Activated T-cell treated with anti-CD3 and anti-CD28 coated beads for 1 hour (primary cell): ENCODE measurements around the gene PRKCB.

Experiments used
- DNase-seq: peaks from one replicate; pipeline ENCODE4 v3.0.0-alpha.2; 2020; ENCODE audit warnings: low read depth

Gene PRKCB

DNA sequence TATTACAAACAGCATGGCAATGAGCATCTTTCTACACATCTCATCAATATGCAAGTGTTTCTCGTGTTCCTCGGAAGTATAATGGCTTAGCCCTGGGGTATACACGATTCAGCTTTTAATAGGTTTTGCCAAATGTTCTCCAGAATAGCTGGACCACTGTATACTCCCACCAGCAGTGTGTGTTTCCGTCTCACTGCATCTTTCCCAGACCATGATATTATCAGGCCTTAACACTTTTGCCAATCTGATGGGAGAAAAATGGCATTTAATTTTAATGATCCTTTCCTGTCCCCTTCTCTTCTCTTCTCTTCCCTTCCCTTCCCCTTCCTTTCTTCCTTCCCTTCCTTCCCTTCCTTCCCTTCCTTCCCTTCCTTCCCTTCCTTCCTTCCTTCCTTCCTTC is 30.8 kb downstream of the PRKCB start:
- no peak for DNase-seq

DNA sequence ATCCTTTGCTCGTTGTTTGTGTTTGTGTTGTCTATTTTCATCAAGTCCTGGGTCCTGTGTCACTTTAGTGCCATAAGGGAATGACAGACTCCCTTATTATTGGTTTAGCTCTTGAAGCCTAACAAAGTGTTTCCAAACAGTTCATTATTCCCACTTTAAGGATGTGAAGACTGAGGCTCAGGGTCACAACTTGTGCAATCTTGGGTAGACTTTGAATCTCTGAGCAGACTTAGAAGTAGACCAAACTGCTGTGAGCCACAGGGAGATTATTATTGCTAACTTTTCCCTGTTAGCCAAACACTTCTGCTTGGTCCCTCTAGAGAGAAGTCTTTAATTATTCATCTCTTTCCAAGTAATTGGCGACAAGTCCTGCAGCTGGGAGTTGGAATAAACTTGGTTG is 31.8 kb downstream of the PRKCB start:
- no peak for DNase-seq

DNA sequence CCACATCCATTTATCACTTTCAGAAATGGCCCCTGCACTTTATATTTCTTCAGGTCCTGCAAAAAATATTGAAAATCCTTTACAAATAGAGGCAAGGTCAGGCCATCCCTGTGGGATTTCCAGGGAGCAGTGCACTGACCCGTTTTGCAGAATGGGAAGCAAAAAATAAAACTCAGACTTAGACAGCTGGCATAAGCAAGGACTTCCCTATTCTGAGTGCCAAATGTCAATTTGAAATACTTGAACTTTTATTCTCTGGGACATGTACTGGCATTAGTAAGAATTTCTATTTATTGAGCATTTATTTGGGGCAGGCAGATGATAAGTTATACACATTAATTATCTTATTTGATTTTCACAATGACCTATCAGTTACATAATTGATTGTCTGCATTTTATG is 32.4 kb downstream of the PRKCB start:
- DNase-seq: no peak

DNA sequence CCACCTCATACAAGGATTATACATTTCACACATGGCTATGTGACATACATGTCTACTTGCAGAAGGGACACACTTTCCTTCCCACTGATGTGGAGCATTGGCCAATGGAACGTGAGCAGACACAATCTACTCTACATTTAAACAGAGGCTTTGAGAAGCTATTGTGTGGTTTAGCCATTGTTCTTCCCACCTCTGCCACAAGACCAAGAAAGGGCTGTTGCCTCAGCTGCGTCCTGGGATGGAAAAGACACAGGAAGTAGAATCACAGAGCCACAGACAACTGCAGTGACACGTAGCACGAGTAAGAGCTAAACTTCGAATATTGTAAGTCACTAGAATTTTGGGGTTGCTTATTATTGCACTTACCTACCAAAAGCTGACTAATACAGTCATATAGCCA is 33.3 kb downstream of the PRKCB start:
- DNase-seq: no peak

DNA sequence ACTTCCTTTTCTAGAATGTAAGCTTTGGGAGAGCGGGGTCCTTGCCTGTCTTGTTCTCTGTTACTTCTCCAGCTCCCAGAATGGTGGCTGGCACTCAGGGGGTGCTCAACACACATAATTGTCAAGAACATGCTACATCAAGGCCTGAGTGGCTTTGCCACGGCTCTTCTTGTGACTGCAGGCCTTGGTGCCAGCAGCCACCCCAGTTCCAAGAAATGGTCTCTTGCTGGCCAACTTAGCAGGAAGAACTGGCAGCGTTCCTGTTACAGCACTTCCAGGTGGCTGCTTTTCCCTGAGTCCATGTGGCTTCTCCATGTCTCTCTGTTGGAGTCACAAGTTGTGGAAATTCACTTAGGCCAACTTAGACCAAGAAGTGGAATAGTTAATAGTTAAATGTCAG is 36.1 kb downstream of the PRKCB start:
- no peak for DNase-seq

DNA sequence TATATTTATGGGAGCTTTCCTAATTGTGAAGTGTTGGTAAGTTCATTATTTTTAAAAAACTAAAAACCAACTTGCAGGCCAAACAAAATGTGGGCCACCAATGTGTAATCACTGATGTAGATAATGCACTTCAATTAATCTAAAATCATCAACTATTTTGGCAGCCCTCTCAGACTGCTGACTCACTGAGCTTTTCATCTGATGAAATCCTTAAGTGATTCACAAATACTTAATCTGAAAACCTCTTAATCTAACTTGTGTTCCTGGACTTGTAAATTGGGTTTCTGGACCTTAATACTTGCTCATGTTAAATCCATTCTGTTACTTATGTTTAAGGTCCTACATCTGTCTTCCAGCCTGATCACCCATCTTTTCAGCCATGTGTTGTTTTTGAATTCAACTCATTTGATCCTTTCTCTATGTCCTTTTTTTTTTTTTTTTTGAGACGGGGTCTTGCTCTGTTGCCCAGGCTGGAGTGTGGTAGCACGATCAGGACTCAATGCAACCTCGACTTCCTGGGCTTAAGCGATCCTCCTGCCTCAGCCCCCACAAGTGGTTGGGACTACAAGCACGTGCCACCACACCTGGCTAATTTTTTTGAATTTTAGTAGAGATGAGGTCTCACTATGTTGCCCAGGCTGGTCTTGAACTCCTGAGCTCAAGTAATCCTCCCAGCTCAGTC is 39.0 kb downstream of the PRKCB start:
- no peak for DNase-seq

DNA sequence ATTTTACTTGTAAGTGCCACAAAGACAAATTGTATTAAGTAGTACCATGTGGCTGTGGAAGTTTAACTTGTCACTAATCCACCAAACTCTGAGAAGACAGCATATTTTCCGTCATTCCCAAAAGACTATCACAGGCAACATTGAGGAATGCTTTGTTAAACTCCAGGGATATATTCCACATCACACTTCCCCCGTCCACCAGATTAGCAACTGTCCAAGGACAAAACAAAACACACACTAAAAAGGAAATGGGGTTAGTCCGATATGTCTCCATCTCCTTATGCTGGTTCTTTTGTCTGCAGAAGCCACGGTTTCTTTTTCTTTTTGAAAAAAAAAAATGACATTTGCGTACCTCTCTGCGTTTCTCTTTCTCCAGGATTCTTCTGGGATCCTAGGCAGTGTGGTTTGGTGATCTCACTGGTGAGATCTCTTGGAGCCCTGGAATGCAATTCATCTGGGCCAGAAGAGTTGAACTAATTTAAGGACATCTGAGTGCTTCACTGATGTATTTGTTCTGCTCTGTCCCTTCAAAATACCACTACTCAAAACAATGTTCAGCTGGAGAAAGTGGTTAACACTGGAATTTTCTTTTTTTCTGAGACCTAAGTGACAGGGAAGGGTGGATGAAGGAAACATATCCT is 40.6 kb downstream of the PRKCB start:
- DNase-seq: no peak

DNA sequence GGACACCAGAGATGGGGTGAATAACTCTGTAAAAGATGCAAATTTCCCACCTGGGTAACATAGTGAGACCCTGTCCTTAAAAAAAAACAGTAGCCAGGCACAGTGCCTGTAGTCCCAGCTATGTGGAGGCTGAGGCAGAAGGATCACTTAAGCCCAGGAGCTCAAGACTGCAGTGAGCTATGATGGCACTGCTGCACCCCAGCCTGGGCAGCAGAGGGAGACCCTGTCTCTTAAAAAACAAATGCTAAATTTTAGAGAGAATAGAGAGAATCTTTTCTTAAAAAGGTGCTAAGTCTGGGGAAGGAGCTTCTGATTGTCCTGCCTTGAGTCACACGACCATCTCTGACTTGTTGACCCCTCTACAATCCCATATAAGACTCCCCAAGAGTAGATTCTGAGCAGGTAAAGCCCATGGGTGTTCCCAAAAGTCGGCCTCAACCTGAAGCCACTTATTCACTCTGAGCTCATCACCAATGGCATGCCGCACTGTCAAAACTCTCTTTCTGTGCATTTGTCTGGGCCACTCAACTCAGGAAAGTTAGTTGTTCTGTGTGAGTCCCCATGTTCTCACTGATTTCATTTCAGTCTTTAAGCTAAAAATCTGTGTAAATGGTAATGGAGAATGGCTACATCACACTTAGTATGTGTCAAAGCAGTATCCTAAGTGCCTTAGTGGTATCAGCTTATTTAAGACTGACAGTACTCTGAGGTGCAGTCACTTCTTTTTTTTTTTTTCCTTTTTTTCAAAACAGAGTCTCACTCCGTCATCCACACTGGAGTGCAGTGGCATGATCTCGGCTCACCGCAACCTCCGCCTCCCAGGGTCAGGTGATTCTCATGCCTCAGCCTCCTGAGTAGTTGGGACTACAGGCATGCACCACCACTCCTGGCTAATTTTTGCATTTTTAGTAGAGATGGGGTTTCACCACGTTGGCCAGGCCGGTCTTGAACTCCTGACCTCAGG is 41.6 kb downstream of the PRKCB start:
- no peak for DNase-seq

DNA sequence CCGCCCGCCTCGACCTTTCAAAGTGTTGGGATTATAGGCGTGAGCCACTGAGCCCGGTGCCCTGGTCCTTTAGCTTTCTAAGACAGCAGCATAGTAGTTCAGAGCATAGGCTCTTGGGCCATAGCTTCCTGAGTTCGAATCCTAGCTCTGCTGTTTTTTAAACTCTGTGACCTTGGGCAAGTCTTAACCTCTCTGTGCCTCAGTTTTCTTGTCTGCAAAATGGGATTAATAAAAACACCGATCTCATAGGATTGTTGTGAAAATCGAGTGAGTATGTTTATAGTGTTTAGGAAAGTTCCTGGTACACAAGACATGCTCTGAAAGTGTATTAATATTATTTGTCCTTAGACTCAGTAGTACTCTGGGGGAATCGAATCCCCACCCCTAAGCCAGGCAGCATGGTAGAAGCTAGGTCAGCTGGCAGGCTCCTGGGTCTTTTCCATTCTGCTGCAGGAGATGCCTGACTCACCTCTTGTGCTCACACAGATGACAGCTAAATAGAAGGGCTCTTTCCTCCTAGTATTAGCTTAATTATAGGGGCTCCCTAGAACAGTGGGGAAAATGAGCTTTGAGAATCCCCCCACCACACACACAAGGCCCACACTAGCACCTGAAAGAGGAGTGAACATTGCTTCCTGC is 44.1 kb downstream of the PRKCB start:
- DNase-seq: no peak

DNA sequence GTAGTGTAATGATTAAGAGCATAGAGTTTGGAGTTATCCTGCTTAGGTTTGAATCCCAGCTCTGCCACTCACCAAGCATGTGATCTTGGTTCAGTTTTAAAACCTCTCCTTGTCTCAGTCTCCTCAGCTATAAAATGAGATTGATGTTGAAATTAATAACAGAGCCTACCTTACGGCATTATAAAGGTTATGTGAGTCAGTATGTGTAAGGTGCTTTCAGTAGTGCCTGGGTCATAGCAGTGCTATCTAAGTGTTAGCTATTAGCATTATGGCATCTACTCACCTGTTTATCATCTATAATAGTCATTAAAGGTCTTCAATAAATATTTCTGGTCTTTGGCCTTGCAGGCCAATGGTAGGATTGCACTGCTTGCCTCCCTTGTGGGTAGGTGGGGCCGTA is 53.4 kb downstream of the PRKCB start:
- DNase-seq: no peak

DNA sequence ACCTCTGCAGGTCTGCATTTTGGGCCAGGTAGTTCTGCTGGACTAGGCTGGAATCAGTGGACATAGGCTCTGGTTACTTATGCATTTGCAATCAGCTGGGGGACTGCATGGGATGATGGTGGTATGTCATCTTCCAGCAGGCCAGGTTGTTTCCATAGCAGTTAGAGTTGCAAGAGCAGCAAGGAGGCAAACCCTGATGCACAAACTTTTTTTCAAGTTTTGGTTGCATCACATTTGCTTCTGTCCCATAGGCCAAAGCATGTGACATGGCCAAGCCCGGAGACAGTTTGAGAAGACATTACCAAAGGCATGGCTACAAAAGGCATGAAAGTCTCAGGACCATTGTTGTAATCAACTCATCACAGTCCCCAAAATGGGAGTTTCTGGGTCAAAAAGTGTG is 58.2 kb downstream of the PRKCB start:
- DNase-seq: no peak

DNA sequence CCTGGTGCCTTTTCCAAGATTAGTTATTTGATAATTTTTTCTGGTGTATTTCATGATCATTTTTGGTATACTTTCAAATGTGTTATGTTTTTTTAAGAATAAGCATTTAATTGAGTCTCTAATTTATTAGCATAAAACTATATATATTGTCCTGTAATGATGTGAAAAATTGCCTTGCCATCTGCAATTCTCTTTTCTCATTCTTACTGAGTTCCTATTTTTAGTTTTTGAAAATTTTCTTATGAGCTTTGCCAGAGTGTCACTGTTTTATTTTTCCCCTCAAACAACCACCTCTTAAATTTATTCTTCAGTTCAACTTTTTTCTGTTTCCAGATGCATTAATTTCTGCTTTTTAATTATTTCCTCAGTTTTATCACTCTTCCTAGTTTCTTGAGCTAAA is 59.3 kb downstream of the PRKCB start:
- no peak for DNase-seq

DNA sequence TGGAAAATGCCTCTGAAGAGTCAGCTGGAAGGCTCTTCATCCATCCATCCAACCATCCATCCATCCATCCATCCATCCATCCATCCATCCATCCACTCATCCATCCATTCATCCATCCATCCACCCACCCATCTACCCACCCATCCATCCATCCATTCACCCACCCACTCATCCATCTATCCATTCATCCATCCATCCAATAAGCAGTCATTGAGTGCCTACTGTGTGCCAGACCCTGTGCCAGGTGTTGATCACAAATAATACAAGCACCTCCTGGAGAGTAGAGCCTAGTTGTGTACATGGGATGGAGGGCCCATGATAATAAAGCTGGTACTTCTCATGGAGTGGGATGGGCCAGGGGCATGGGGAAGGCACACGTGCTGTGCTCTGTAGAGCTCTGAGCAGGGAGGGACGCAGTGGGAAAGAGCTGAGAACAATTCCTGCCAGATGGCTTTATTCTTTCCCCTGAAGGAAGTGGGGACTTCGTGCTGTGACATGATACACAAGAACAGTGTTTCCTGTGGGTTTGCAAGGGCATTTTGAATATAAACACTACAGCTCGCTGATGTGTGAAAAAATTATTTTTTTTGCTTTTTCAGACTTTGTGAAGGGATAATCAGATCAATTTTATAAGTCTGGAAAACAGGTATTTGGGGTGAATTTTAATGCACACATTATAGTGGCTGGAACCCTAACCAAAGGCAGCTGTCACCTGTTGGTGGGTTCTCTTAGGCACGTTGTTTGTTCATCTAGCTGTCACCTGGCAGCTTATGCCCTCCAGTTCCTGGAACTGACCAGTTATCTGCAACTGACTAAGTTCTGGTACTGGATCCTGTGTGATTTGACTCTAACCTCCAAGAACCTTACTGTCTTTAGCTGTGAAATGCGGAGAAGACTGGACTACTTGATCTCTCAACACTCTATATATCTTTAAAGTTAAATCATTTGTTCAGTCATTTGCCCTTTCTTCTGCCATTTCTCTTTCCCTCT is 61.3 kb downstream of the PRKCB start:
- DNase-seq: no peak

DNA sequence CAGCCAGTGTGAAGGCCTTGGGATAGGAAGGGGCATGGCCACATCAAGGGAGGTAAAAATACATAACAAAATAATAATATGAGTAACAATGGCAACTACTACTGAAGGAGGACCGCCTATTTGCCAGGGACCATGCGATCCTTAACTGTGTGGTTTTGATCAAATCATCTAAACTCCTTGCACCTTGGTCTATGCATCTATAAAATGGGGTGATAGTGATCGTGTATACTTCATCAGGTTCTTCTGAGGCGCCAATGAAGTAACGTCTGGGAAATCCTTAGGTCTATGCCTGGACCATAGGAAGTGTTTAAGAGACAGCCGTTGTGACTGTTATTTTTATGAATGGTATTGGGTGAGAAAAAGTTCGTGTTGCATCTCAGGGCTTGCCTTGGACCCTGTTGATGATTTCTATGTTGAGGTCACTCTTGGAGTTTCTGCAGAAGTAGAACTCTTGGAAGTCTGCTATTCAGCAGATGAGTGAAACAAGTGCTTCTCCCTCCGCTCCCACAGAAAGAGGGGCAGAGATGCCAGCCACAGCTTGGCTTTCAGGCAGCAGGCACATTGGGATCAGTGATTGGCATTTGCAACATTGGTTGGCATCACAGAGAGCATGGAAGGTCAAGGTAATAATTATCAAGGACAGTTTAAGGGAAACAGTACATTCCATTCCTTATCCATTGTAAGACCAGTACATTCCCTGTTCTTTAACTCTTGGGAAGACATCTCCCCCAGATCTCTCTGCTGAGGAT is 63.1 kb downstream of the PRKCB start:
- no peak for DNase-seq

DNA sequence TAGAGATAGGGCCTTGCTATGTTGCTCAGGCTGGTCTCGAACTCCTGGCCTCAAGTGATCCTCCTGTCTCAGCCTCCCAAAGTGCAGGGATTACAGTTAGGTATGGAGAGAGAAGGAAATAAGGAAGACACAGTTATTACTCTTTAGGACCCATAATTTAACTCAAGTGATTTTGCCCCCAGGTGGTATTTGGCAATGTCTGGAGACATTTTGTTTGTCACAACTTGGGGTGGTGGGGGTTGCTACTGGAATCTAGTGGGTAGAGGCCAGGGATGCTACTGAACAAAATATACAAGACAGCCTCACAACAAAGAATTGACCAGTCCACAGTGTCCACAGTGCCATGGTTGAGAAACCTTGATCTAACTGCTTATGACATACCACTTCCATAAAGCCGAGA is 64.1 kb downstream of the PRKCB start:
- DNase-seq: no peak

DNA sequence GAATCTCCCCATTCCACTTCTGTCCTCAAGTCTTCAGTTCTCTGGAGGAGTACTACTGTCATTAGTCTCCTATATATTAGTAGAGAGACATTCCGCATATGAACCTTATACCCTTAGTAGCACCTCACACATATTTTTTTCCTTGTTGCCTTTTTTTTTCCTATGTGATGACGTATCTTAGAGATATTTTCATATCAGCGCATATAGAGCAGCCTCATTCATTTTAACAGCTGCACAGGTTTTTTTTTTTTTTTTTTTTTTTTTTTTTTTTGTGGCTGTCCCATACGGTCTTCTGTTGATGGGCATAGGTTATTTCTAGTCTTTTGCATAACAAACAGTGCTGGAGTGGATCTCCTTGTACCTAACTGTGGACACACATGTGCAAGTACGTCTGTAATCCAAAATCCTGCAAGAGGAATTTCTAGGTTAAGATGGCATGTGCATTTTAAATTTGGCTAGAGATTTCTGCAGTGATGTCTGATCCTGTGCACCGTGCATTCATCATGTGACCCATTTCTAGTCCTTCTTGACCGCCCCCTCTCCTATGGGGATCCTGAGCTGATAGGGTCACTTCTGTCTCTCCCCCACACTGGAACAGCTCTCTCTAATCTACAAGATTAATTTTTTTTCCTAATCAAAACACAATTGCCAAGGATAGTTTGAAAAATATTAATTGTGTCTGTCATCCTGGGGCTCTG is 64.8 kb downstream of the PRKCB start:
- no peak for DNase-seq

DNA sequence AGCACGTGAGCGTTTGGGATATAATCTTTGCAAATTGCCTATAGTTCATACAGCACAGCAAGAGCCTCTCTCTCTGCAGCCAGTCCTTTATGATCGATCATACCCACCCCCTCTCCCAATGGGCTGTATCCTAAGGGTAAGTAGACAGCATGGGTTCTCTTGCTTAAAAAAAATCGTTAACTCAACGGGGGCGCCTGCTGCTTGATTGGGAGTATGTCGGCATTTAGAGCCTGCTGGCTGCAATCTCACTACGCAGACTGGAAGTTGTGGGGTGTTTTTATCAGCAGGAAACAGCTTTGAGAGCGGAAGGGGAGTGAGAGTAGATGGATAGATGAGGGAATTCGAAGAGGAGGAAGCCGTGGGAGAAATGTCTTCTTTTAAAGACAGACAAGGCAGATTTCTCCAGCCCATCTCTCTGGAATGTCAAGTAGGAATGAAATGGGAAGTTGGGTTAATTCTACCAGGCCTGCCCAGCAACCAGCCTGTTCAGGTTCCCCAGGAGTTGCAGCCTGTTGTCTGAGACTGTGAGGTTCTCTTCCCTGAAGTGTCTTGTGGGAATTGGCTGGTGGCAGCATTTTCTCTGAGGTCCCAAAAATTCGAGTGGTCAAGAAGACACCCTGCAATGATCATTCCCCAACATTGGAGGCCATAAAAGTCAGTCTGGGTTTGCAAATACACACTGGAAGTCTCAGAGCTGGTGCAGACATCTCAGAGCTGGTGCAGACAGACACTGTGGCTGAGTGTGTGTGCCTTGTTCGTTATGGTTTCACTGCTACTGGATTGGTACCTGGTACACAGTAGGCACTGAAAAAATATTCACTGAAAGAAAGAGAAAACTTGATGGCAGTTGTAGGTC is 65.6 kb downstream of the PRKCB start:
- DNase-seq: no peak

DNA sequence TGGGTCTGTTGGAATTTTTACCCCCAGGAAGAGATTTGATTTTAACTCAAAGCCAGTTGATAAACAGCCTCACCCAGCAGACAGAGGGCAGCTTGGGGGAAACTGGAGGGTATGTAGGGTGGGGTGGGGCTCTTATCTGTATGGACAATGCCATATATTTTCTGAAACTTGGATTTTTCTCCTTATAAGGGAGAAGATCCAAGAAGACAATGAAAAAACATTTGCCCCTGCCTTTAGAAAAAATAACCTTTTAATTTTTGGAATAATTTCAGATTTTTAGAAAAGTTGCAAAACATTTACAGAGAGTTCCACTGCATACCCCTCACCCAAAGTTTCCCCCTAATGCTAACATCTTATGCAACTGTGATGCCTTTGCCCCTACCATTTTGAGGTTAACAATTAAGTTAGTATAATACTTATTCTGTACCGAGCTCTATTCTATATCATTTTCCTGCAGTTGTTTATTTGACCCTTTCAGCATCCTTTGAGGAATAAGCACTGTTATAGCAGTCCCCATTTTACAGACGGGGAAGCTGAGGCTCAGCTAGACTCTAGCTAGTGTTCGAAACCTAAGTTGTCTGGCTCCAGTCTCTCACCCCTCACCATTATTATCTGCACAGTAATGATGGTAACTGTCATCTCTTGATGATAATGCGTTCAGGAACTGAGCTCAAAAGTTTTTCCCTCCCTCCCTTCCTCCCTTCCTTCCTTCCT is 66.4 kb downstream of the PRKCB start:
- DNase-seq: no peak
